B cell (primary cell): ENCODE data around the gene POLR1D.

Source experiments
- CTCF ChIP-seq: fragments of 200-600 bp; IDR thresholded peaks from one replicate; pipeline ENCODE4 v1.8.0; 2022; ENCODE audit warnings: antibody characterized with exemption, mild to moderate bottlenecking
- EZH2 ChIP-seq: IDR thresholded peaks from 2 replicates; pipeline ENCODE4 v1.6.1; 2012; ENCODE audit warnings: borderline replicate concordance, low read depth, mild to moderate bottlenecking, moderate library complexity, low read length; ENCODE audit not compliant: insufficient read depth, poor library complexity, severe bottlenecking

- TF ChIP-seq EZH2 (no peak), CTCF (no peak)
Measured at GRCh38 chr13:27599845-27600553, 21.7 kb upstream of the POLR1D start.
